Stimulated activated effector memory CD8-positive, alpha-beta T cell treated with anti-CD3 and anti-CD28 coated beads, Interleukin-12 subunit alpha, Interleukin-12 subunit beta, amount 100 ng/mL, for 72 hours (primary cell): ENCODE data around the gene EPN2.
"Not testable (repeated sequence)": the region's sequence is repeated elsewhere in the genome, so short reads cannot be mapped to it uniquely, and the experiment has no call there.

Experiments
- ATAC-seq: fragments of 150-1000 bp; cut with Tn5 transposase; 2 replicates; pipeline ENCODE4 v1.10.0; 2021
- DNase-seq, 2 donors: peaks; one replicate each; pipeline ENCODE4 v3.0.0; 2021 to 2022; ENCODE audit warnings: low spot score in 2 of 2
- H3K27ac Mint-ChIP-seq: one replicate; pipeline ENCODE4 v1.8.0; 2022; ENCODE audit warnings: mild to moderate bottlenecking, mixed read lengths
- H3K36me3 Mint-ChIP-seq: one replicate; pipeline ENCODE4 v1.8.0; 2022; ENCODE audit warnings: mild to moderate bottlenecking, mixed read lengths
- H3K4me1 Mint-ChIP-seq: one replicate; pipeline ENCODE4 v1.8.0; 2022; ENCODE audit warnings: mixed read lengths
- H3K4me3 Mint-ChIP-seq: one replicate; pipeline ENCODE4 v1.8.0; 2022; ENCODE audit warnings: mild to moderate bottlenecking, mixed read lengths
- H3K9me3 Mint-ChIP-seq: one replicate; pipeline ENCODE4 v1.8.0; 2022; ENCODE audit warnings: mixed read lengths

The EPN2 gene

GRCh38 chr17:19343256-19343630 is 106.1 kb downstream of the EPN2 start:
- Mint-ChIP-seq H3K4me3 (no peak overlapping the region), H3K4me1 (peaks cover 6% of the 10 kb centered on the region), H3K9me3 (no peaks in the 10 kb centered on the region), H3K27ac (no peak overlapping the region), H3K36me3 (peaks cover 4% of the 10 kb centered on the region)
- ATAC-seq (no peak), DNase-seq (no peak)

GRCh38 chr17:19343671-19344151 is 106.5 kb downstream of the EPN2 start:
- no peak for ATAC-seq

GRCh38 chr17:19344311-19345066 is 107.3 kb downstream of the EPN2 start:
- no peak for ATAC-seq
- H3K27ac Mint-ChIP-seq: no peak overlapping the region
- peaks cover 6% of the 10 kb centered on the region for H3K4me1 Mint-ChIP-seq
- H3K36me3 Mint-ChIP-seq: peaks cover 4% of the 10 kb centered on the region
- no peak overlapping the region for H3K4me3 Mint-ChIP-seq
- DNase-seq: no peak
- no peaks in the 10 kb centered on the region for H3K9me3 Mint-ChIP-seq

More at GRCh38 chr17:19343671-19344151, 106.5 kb downstream of the EPN2 start:
- peaks cover 4% of the 10 kb centered on the region for H3K36me3 Mint-ChIP-seq
- H3K27ac Mint-ChIP-seq: no peak overlapping the region
- peaks cover 6% of the 10 kb centered on the region for H3K4me1 Mint-ChIP-seq
- H3K4me3 Mint-ChIP-seq: no peak overlapping the region
- no peak for DNase-seq
- H3K9me3 Mint-ChIP-seq: no peaks in the 10 kb centered on the region

GRCh38 chr17:19345067-19345460 is 107.9 kb downstream of the EPN2 start:
- DNase-seq (no peak), ATAC-seq (no peak)
- Mint-ChIP-seq H3K27ac (no peak overlapping the region), H3K36me3 (peaks cover 4% of the 10 kb centered on the region), H3K4me1 (peaks cover 6% of the 10 kb centered on the region), H3K9me3 (no peaks in the 10 kb centered on the region), H3K4me3 (no peak overlapping the region)

GRCh38 chr17:19345486-19346350 is 108.6 kb downstream of the EPN2 start:
- ATAC-seq (no peak), DNase-seq (no peak)
- H3K4me1 Mint-ChIP-seq: peaks cover 6% of the 10 kb centered on the region
- H3K9me3 Mint-ChIP-seq: no peaks in the 10 kb centered on the region
- H3K27ac Mint-ChIP-seq: no peak overlapping the region
- H3K36me3 Mint-ChIP-seq: peaks cover 4% of the 10 kb centered on the region
- H3K4me3 Mint-ChIP-seq: no peak overlapping the region

- DNase-seq (no peak), ATAC-seq (peak; percentile 27)
- no peak overlapping the region for H3K4me3 Mint-ChIP-seq
- H3K27ac Mint-ChIP-seq: peak overlapping the region; percentile 26
- H3K4me1 Mint-ChIP-seq: peaks cover 6% of the 10 kb centered on the region
- no peaks in the 10 kb centered on the region for H3K9me3 Mint-ChIP-seq
- H3K36me3 Mint-ChIP-seq: peaks cover 4% of the 10 kb centered on the region
Observed at GRCh38 chr17:19346351-19347255, 109.4 kb downstream of the EPN2 start.

- H3K9me3 Mint-ChIP-seq: no peaks in the 10 kb centered on the region
- peaks cover 6% of the 10 kb centered on the region for H3K4me1 Mint-ChIP-seq
- no peak overlapping the region for H3K4me3 Mint-ChIP-seq
- no peak for DNase-seq
- no peak overlapping the region for H3K27ac Mint-ChIP-seq
- no peak for ATAC-seq
- H3K36me3 Mint-ChIP-seq: no peaks in the 10 kb centered on the region
Observed at GRCh38 chr17:19347323-19348080, 110.3 kb downstream of the EPN2 start.

- Mint-ChIP-seq H3K27ac (no peak overlapping the region), H3K36me3 (no peaks in the 10 kb centered on the region), H3K9me3 (no peaks in the 10 kb centered on the region), H3K4me3 (no peak overlapping the region), H3K4me1 (peaks cover 6% of the 10 kb centered on the region)
- ATAC-seq: no peak
- no peak for DNase-seq
Observed at GRCh38 chr17:19348081-19348650, 111.0 kb downstream of the EPN2 start.

- Mint-ChIP-seq H3K4me3 (no peak overlapping the region), H3K9me3 (no peaks in the 10 kb centered on the region), H3K36me3 (no peaks in the 10 kb centered on the region), H3K4me1 (peaks cover 6% of the 10 kb centered on the region), H3K27ac (no peak overlapping the region)
- ATAC-seq (no peak), DNase-seq (no peak)
Observed at GRCh38 chr17:19348806-19349205, 111.6 kb downstream of the EPN2 start.

- not testable (repeated sequence) for H3K4me1 Mint-ChIP-seq, H3K4me3 Mint-ChIP-seq, H3K9me3 Mint-ChIP-seq, H3K27ac Mint-ChIP-seq, H3K36me3 Mint-ChIP-seq, DNase-seq, ATAC-seq
Observed at GRCh38 chr17:19353401-19353800, 116.2 kb downstream of the EPN2 start.

GRCh38 chr17:19354748-19355147 is 117.6 kb downstream of the EPN2 start:
- no peaks in the 10 kb centered on the region for H3K4me1 Mint-ChIP-seq

GRCh38 chr17:19357351-19357750 is 120.2 kb downstream of the EPN2 start:
- no peaks in the 10 kb centered on the region for H3K36me3 Mint-ChIP-seq
- no peak overlapping the region for H3K27ac Mint-ChIP-seq
- H3K4me1 Mint-ChIP-seq: peaks cover 10% of the 10 kb centered on the region
- H3K4me3 Mint-ChIP-seq: no peak overlapping the region
- no peaks in the 10 kb centered on the region for H3K9me3 Mint-ChIP-seq
- DNase-seq (no peak), ATAC-seq (no peak)

More at GRCh38 chr17:19354748-19355147, 117.6 kb downstream of the EPN2 start:
- no peak overlapping the region for H3K4me3 Mint-ChIP-seq
- ATAC-seq (no peak), DNase-seq (no peak)
- H3K9me3 Mint-ChIP-seq: no peaks in the 10 kb centered on the region
- no peaks in the 10 kb centered on the region for H3K36me3 Mint-ChIP-seq
- H3K27ac Mint-ChIP-seq: no peak overlapping the region

- Mint-ChIP-seq H3K4me1 (peaks cover 10% of the 10 kb centered on the region), H3K27ac (no peak overlapping the region), H3K9me3 (no peaks in the 10 kb centered on the region), H3K36me3 (no peaks in the 10 kb centered on the region), H3K4me3 (no peak overlapping the region)
- ATAC-seq: no peak
- no peak for DNase-seq
Observed at GRCh38 chr17:19357761-19358160, 120.6 kb downstream of the EPN2 start.

GRCh38 chr17:19359151-19359550 is 122.0 kb downstream of the EPN2 start:
- no peak for DNase-seq
- peaks cover 10% of the 10 kb centered on the region for H3K4me1 Mint-ChIP-seq
- ATAC-seq: no peak
- peak overlapping the region; percentile 18 for H3K27ac Mint-ChIP-seq
- no peak overlapping the region for H3K4me3 Mint-ChIP-seq
- H3K9me3 Mint-ChIP-seq: no peaks in the 10 kb centered on the region
- H3K36me3 Mint-ChIP-seq: no peaks in the 10 kb centered on the region
